HepG2 (cell line): ENCODE measurements around the gene CEP20.

Experiments used
- EZH2 ChIP-seq: conservative IDR thresholded peaks from 2 replicates; pipeline ENCODE4 v1.6.1; 2012; ENCODE audit warnings: mild to moderate bottlenecking, low read depth, low read length, moderate library complexity
- POLR2A ChIP-seq, 2 experiments: IDR thresholded peaks; 2 replicates each; pipeline ENCODE4 v1.6.1; 2011; ENCODE audit warnings: low read depth in 2 of 2, low read length in 2 of 2, mild to moderate bottlenecking in 1 of 2, moderate library complexity in 1 of 2; ENCODE audit not compliant: insufficient read depth in 1 of 2
- POLR2AphosphoS5 ChIP-seq: IDR thresholded peaks from 2 replicates; pipeline ENCODE4 v1.6.1; 2012; ENCODE audit warnings: low read depth, low read length
- YY1 ChIP-seq: IDR thresholded peaks from 2 replicates; pipeline ENCODE4 v1.6.1; 2011; ENCODE audit warnings: low read length, low read depth, moderate library complexity, mild to moderate bottlenecking; ENCODE audit not compliant: insufficient read depth, insufficient replicate concordance
- ZBTB38 ChIP-seq: sonication (generic); formaldehyde crosslinking; IDR thresholded peaks from 2 replicates; pipeline ENCODE4 v1.5.1; 2020; ENCODE audit warnings: mild to moderate bottlenecking, missing genetic modification reagents
- TF ChIP-seq, protein P1 (sequence below): sonication (generic); formaldehyde crosslinking; IDR thresholded peaks from 2 replicates; pipeline ENCODE4 v1.5.0; 2020; ENCODE audit warnings: mild to moderate bottlenecking, missing genetic modification reagents, moderate library complexity
- TF ChIP-seq, protein P2 (sequence below): sonication (generic); formaldehyde crosslinking; IDR thresholded peaks from 2 replicates; pipeline ENCODE4 v1.4.0; 2020; ENCODE audit warnings: missing genetic modification reagents, borderline replicate concordance
- TF ChIP-seq, protein P3 (sequence below): IDR thresholded peaks from 2 replicates; pipeline ENCODE4 v1.6.1; 2012; ENCODE audit warnings: low read depth, low read length, improper control_type of control experiment
- TF ChIP-seq, protein P4 (sequence below): sonication (generic); formaldehyde crosslinking; IDR thresholded peaks from 2 replicates; pipeline ENCODE4 v1.4.0; 2020; ENCODE audit warnings: missing genetic modification reagents
- TF ChIP-seq, protein P5 (sequence below): sonication (generic); formaldehyde crosslinking; IDR thresholded peaks from 2 replicates; pipeline ENCODE4 v1.8.1; 2023; ENCODE audit warnings: missing genetic modification reagents, inconsistent platforms, borderline replicate concordance

DNA sequence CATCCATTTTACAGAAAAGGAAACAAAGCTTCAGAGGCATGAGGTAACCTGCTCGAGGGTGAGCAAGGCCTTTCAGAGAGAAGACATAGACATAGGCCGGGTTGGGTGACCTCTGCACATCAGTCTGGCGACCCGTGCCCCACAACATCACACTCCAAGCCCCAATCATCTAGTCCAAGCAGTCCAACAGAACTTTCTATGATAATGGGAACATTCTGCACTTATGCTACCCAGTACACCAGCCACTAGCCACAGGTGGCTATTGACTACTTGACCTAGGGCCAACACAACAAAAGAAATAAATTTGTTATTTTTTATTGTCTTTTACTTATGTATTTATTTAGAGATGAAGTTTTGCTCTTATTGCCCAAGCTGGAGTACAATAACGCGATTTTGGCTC, 52.3 kb downstream of the CEP20 start:
- TF ChIP-seq, protein P1, sequence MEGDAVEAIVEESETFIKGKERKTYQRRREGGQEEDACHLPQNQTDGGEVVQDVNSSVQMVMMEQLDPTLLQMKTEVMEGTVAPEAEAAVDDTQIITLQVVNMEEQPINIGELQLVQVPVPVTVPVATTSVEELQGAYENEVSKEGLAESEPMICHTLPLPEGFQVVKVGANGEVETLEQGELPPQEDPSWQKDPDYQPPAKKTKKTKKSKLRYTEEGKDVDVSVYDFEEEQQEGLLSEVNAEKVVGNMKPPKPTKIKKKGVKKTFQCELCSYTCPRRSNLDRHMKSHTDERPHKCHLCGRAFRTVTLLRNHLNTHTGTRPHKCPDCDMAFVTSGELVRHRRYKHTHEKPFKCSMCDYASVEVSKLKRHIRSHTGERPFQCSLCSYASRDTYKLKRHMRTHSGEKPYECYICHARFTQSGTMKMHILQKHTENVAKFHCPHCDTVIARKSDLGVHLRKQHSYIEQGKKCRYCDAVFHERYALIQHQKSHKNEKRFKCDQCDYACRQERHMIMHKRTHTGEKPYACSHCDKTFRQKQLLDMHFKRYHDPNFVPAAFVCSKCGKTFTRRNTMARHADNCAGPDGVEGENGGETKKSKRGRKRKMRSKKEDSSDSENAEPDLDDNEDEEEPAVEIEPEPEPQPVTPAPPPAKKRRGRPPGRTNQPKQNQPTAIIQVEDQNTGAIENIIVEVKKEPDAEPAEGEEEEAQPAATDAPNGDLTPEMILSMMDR (CRISPR knock-in tag) = no peak
- TF ChIP-seq, protein P2, sequence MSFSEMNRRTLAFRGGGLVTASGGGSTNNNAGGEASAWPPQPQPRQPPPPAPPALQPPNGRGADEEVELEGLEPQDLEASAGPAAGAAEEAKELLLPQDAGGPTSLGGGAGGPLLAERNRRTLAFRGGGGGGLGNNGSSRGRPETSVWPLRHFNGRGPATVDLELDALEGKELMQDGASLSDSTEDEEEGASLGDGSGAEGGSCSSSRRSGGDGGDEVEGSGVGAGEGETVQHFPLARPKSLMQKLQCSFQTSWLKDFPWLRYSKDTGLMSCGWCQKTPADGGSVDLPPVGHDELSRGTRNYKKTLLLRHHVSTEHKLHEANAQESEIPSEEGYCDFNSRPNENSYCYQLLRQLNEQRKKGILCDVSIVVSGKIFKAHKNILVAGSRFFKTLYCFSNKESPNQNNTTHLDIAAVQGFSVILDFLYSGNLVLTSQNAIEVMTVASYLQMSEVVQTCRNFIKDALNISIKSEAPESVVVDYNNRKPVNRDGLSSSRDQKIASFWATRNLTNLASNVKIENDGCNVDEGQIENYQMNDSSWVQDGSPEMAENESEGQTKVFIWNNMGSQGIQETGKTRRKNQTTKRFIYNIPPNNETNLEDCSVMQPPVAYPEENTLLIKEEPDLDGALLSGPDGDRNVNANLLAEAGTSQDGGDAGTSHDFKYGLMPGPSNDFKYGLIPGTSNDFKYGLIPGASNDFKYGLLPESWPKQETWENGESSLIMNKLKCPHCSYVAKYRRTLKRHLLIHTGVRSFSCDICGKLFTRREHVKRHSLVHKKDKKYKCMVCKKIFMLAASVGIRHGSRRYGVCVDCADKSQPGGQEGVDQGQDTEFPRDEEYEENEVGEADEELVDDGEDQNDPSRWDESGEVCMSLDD = no peak
- TF ChIP-seq YY1 (no peak), POLR2AphosphoS5 (no peak), EZH2 (no peak), ZBTB38 (CRISPR knock-in tag) (no peak), POLR2A (IDR thresholded peaks at IDR 0.05; ENCODE audit: insufficient read depth in 1 of 2, low read depth in 2 of 2, low read length in 2 of 2) (no peak)
- TF ChIP-seq, protein P3, sequence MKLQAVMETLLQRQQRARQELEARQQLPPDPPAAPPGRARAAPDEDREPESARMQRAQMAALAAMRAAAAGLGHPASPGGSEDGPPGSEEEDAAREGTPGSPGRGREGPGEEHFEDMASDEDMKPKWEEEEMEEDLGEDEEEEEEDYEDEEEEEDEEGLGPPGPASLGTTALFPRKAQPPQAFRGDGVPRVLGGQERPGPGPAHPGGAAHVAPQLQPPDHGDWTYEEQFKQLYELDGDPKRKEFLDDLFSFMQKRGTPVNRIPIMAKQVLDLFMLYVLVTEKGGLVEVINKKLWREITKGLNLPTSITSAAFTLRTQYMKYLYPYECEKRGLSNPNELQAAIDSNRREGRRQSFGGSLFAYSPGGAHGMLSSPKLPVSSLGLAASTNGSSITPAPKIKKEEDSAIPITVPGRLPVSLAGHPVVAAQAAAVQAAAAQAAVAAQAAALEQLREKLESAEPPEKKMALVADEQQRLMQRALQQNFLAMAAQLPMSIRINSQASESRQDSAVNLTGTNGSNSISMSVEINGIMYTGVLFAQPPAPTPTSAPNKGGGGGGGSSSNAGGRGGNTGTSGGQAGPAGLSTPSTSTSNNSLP = no peak
- TF ChIP-seq, protein P4, sequence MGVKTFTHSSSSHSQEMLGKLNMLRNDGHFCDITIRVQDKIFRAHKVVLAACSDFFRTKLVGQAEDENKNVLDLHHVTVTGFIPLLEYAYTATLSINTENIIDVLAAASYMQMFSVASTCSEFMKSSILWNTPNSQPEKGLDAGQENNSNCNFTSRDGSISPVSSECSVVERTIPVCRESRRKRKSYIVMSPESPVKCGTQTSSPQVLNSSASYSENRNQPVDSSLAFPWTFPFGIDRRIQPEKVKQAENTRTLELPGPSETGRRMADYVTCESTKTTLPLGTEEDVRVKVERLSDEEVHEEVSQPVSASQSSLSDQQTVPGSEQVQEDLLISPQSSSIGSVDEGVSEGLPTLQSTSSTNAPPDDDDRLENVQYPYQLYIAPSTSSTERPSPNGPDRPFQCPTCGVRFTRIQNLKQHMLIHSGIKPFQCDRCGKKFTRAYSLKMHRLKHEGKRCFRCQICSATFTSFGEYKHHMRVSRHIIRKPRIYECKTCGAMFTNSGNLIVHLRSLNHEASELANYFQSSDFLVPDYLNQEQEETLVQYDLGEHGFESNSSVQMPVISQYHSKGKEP (CRISPR knock-in tag) = no peak
- TF ChIP-seq, protein P5, sequence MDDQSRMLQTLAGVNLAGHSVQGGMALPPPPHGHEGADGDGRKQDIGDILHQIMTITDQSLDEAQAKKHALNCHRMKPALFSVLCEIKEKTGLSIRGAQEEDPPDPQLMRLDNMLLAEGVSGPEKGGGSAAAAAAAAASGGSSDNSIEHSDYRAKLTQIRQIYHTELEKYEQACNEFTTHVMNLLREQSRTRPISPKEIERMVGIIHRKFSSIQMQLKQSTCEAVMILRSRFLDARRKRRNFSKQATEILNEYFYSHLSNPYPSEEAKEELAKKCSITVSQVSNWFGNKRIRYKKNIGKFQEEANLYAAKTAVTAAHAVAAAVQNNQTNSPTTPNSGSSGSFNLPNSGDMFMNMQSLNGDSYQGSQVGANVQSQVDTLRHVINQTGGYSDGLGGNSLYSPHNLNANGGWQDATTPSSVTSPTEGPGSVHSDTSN (CRISPR knock-in tag) = no peak
